Mesendoderm (in vitro differentiated cells): Measurements from ENCODE around the gene KLHL40.

Experiments
- DNase-seq: peaks from one replicate; pipeline ENCODE4 v3.0.0; 2013
- H2AK5ac ChIP-seq: 2 replicates; pipeline ENCODE4 v1.6.1; 2013; ENCODE audit warnings: low read length, inconsistent platforms
- H2BK120ac ChIP-seq: 2 replicates; pipeline ENCODE4 v1.6.1; 2013; ENCODE audit warnings: low read depth, mild to moderate bottlenecking, low read length, moderate library complexity, mixed read lengths
- H2BK15ac ChIP-seq: replicated peaks from 2 replicates; pipeline ENCODE4 v1.6.1; 2013; ENCODE audit warnings: low read depth, mild to moderate bottlenecking, moderate library complexity
- H2BK5ac ChIP-seq: 2 replicates; pipeline ENCODE4 v1.6.1; 2013; ENCODE audit warnings: low read length, inconsistent platforms
- H3K18ac ChIP-seq: 2 replicates; pipeline ENCODE4 v1.6.1; 2013; ENCODE audit warnings: mild to moderate bottlenecking, low read length, mixed read lengths
- H3K23ac ChIP-seq: one replicate; pipeline ENCODE4 v1.6.1; 2013; ENCODE audit warnings: low read length
- H3K27ac ChIP-seq: 2 replicates; pipeline ENCODE4 v1.5.1; 2013; ENCODE audit warnings: low read depth, mild to moderate bottlenecking, inconsistent platforms, low read length, moderate library complexity
- H3K27me3 ChIP-seq: 2 replicates; pipeline ENCODE4 v1.6.1; 2013; ENCODE audit warnings: low read length, control low read depth, mild to moderate bottlenecking, inconsistent platforms; ENCODE audit not compliant: insufficient read depth, poor library complexity
- H3K36me3 ChIP-seq: 2 replicates; pipeline ENCODE4 v1.6.1; 2013; ENCODE audit warnings: low read length, inconsistent platforms; ENCODE audit not compliant: control insufficient read depth, insufficient read depth
- H3K4ac ChIP-seq: one replicate; pipeline ENCODE4 v1.6.1; 2013; ENCODE audit warnings: low read depth, mild to moderate bottlenecking, low read length, moderate library complexity
- H3K4me1 ChIP-seq: 2 replicates; pipeline ENCODE4 v1.6.1; 2013; ENCODE audit warnings: low read depth, low read length, inconsistent platforms; ENCODE audit not compliant: control insufficient read depth
- H3K4me2 ChIP-seq: 2 replicates; pipeline ENCODE4 v1.6.1; 2013; ENCODE audit warnings: low read length
- H3K4me3 ChIP-seq: 2 replicates; pipeline ENCODE4 v1.5.1; 2013; ENCODE audit warnings: mild to moderate bottlenecking, low read length
- H3K56ac ChIP-seq: one replicate; pipeline ENCODE4 v1.6.1; 2013; ENCODE audit warnings: low read length
- H3K79me1 ChIP-seq: 2 replicates; pipeline ENCODE4 v1.6.1; 2013; ENCODE audit warnings: low read length, inconsistent platforms
- H3K79me2 ChIP-seq: 2 replicates; pipeline ENCODE4 v1.6.1; 2013; ENCODE audit warnings: mild to moderate bottlenecking, low read length; ENCODE audit not compliant: control insufficient read depth, insufficient read depth
- H3K9ac ChIP-seq: 2 replicates; pipeline ENCODE4 v1.6.1; 2013; ENCODE audit warnings: low read length, inconsistent platforms
- H4K5ac ChIP-seq: one replicate; pipeline ENCODE4 v1.6.1; 2013; ENCODE audit warnings: low read length
- H4K8ac ChIP-seq: one replicate; pipeline ENCODE4 v1.6.1; 2013; ENCODE audit warnings: low read depth, mild to moderate bottlenecking, control low read depth, low read length, moderate library complexity
- WGBS: extraction: QIAGEN DNeasy Blood & Tissue Kit; methylation state at CpG from one replicate; pipeline ENCODE4 v1.1.7; 2013; ENCODE audit warnings: low lambda C conversion rate, missing lambda C conversion rate; ENCODE audit not compliant: insufficient coverage; ENCODE audit errors: extremely low coverage; 5-methylcytosine and 5-hydroxymethylcytosine counted together

Gene KLHL40

DNA sequence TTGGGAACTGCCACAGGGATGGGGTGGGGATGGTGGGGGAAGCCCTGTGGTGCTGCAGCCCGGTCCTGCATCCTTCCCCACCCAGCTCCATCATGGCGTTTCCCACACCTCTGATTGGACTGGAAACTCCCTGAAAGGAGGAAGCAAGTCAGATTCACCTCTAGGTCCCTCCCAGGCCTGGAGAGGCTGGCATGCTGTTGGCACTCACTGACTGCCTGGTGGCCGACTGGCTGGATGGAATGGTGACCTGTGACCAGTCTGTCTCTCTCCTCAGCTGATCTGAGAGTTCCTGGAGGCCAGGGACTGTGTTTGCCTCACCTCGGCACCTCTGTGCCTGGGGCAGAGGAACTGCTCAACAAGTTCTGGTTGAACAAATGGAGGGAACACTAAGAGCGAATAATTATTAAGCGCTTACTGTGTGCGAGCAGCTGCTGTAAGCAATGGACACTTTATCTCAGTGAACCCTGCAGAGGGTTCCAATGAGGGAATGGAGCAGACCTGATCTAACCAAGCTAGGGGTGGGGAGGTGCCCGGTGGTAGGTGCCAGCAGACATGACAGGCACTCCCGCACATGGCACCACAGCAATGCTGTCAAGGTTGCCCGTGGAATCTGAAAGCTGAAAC lies 20.7 kb downstream of the KLHL40 start:
- Histone ChIP-seq H3K4me1 (no peaks in the 10 kb centered on the region), H2BK120ac (no peak overlapping the region), H3K4ac (no peak overlapping the region), H2AK5ac (no peak overlapping the region), H2BK15ac (no peak overlapping the region), H3K79me1 (no peaks in the 10 kb centered on the region), H3K4me2 (no peak overlapping the region), H3K4me3 (no peak overlapping the region), H3K9ac (no peak overlapping the region), H3K27me3 (no peaks in the 10 kb centered on the region), H3K27ac (no peak overlapping the region), H3K23ac (no peak overlapping the region), H4K8ac (no peak overlapping the region), H3K79me2 (no peaks in the 10 kb centered on the region), H3K18ac (no peak overlapping the region), H2BK5ac (no peak overlapping the region), H3K56ac (no peak overlapping the region), H3K36me3 (no peaks in the 10 kb centered on the region), H4K5ac (no peak overlapping the region)
- WGBS, result no CpG with 5 or more reads among the region's 10 CpGs
- no peak for DNase-seq

DNA sequence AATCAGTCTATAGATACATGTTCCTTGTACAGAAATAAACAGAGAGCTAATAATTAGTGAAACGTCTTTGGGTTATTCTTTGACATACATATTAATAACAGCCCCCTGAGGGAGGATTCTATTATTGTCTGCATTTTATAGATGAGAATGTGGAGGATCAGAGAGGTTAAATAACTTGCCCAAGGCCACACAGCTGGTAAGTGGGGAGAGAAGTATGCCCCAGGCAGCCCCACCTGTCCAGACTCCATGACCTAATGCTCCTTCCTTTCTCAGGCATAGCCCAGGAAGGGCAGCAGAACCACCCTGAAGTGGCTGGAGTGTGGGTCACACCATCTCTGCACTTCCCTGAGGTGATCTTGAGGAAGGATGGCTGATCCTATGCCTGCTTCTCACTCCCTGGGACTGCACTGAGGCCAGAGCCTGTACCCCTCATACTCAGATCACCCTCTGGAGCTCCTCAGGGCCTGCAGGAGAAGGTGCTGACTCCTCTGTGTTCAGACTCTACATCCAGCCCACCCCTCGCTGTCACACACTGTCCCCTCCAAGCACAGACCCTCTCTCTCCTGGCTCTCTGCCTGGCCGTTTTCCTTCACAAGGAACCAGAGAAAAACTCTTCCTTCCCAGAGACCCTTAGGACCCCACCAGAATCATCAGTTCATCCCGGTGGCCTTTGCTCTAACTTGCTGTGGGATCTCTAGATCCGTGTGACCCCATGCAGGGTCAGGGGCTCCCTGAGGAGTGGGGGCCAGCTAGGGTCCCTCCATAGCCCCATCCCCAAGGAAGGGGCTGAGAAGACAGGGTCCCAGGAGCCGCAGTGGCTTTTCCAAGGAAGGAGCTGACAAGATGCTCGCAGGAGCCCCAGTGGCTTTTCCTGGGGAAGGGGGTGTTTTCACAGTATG lies 21.6 kb downstream of the KLHL40 start:
- no peak overlapping the region for H3K27ac ChIP-seq
- no peak overlapping the region for H2AK5ac ChIP-seq
- no peak overlapping the region for H4K8ac ChIP-seq
- H4K5ac ChIP-seq, result no peak overlapping the region
- DNase-seq, result no peak
- no peaks in the 10 kb centered on the region for H3K79me2 ChIP-seq
- H3K56ac ChIP-seq, result no peak overlapping the region
- no peaks in the 10 kb centered on the region for H3K27me3 ChIP-seq
- no peak overlapping the region for H3K23ac ChIP-seq
- H3K9ac ChIP-seq, result no peak overlapping the region
- no peak overlapping the region for H3K18ac ChIP-seq
- no peak overlapping the region for H2BK120ac ChIP-seq
- no peaks in the 10 kb centered on the region for H3K4me1 ChIP-seq
- no peak overlapping the region for H3K4me3 ChIP-seq
- H2BK5ac ChIP-seq, result no peak overlapping the region
- no peaks in the 10 kb centered on the region for H3K79me1 ChIP-seq
- no peak overlapping the region for H3K4ac ChIP-seq
- H3K4me2 ChIP-seq, result no peak overlapping the region
- WGBS, result no CpG with 5 or more reads among the region's 7 CpGs
- no peaks in the 10 kb centered on the region for H3K36me3 ChIP-seq
- no peak overlapping the region for H2BK15ac ChIP-seq

DNA sequence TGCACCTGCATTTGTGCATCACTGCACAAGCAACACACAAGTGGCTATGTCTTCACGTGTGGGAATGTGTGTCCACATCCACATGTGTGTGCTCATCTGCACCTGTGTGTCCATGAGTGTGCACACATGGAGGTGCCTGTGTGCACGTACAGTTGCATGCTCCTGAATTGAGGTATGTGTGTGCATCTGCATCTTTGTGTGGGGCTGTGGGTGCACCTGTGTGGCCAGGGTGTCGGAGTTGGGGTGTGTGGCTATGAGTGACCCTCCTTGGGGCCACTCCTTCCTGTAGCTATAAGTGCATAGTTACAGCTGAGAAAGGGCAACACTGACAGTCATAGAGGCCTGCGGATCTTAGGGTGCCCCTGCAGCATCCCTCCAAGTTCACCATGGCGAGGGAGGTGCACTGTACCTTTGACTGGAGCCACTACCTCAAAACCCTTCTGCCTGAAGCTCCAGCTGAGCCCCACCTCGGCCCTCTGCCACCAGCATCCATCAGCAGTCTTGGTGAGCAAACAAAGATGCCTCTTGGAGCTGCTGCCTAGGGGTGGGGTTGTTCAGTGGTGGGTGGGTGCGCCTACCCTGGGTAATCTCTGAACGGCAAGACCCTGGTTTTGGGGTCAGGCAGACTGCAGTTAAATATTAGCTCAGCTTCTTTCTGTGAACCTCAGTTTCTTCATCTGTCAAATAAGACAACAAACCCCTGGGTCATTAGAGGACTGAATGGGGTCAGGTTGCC lies 22.5 kb downstream of the KLHL40 start:
- no peak for DNase-seq
- H3K4me1 ChIP-seq, result no peaks in the 10 kb centered on the region
- H3K4me3 ChIP-seq, result no peak overlapping the region
- H3K23ac ChIP-seq, result no peak overlapping the region
- no peak overlapping the region for H3K9ac ChIP-seq
- no peak overlapping the region for H4K5ac ChIP-seq
- no peaks in the 10 kb centered on the region for H3K79me1 ChIP-seq
- H3K4me2 ChIP-seq, result no peak overlapping the region
- WGBS, result no CpG with 5 or more reads among the region's 8 CpGs
- no peaks in the 10 kb centered on the region for H3K36me3 ChIP-seq
- H2BK5ac ChIP-seq, result no peak overlapping the region
- H3K27me3 ChIP-seq, result no peaks in the 10 kb centered on the region
- H3K79me2 ChIP-seq, result no peaks in the 10 kb centered on the region
- H3K18ac ChIP-seq, result no peak overlapping the region
- no peak overlapping the region for H2BK15ac ChIP-seq
- no peak overlapping the region for H2BK120ac ChIP-seq
- H2AK5ac ChIP-seq, result no peak overlapping the region
- no peak overlapping the region for H3K27ac ChIP-seq
- no peak overlapping the region for H3K4ac ChIP-seq
- no peak overlapping the region for H3K56ac ChIP-seq
- H4K8ac ChIP-seq, result no peak overlapping the region

GRCh38 chr3:42708611-42709151 lies 23.3 kb downstream of the KLHL40 start:
- Histone ChIP-seq H3K56ac (no peak overlapping the region), H3K9ac (no peak overlapping the region), H2AK5ac (no peak overlapping the region), H2BK120ac (no peak overlapping the region), H2BK5ac (no peak overlapping the region), H3K4me3 (no peak overlapping the region), H2BK15ac (no peak overlapping the region), H3K79me2 (no peaks in the 10 kb centered on the region), H3K4me2 (no peak overlapping the region), H3K23ac (no peak overlapping the region), H3K4ac (no peak overlapping the region), H3K4me1 (no peaks in the 10 kb centered on the region), H4K5ac (no peak overlapping the region), H3K79me1 (no peaks in the 10 kb centered on the region), H3K27ac (no peak overlapping the region), H3K27me3 (no peaks in the 10 kb centered on the region), H3K18ac (no peak overlapping the region), H3K36me3 (no peaks in the 10 kb centered on the region), H4K8ac (no peak overlapping the region)
- DNase-seq, result no peak
- WGBS, result no CpG with 5 or more reads among the region's 10 CpGs

DNA sequence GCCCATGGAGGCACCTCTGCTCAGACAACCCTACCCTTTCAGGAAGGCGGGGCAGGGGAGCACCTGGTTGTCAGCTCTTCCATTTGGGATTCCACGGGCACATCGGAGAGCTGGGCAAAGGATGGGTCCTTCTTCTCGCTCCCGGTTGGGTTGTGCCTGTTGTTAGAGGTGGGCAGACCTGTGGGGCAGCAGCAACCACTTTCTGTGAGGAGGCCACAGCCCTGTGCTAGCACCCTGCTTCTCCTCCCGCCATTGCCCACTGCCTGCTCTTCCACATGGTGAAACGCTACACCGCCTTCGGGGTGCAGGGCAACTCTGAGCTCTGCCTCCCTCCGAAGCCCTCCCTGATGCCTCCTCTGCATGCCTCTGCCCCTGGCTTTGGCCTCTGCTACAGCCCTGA lies 24.3 kb downstream of the KLHL40 start:
- no peak overlapping the region for H3K18ac ChIP-seq
- no peak overlapping the region for H2BK5ac ChIP-seq
- H2BK15ac ChIP-seq, result no peak overlapping the region
- H3K36me3 ChIP-seq, result no peaks in the 10 kb centered on the region
- DNase-seq, result no peak
- H3K79me1 ChIP-seq, result no peaks in the 10 kb centered on the region
- H3K4me3 ChIP-seq, result no peak overlapping the region
- no peaks in the 10 kb centered on the region for H3K4me1 ChIP-seq
- H3K27me3 ChIP-seq, result no peaks in the 10 kb centered on the region
- no peak overlapping the region for H3K9ac ChIP-seq
- no CpG with 5 or more reads among the region's 10 CpGs for WGBS
- H3K79me2 ChIP-seq, result no peaks in the 10 kb centered on the region
- H3K56ac ChIP-seq, result no peak overlapping the region
- no peak overlapping the region for H2BK120ac ChIP-seq
- H3K23ac ChIP-seq, result no peak overlapping the region
- H4K8ac ChIP-seq, result no peak overlapping the region
- no peak overlapping the region for H3K4me2 ChIP-seq
- H2AK5ac ChIP-seq, result no peak overlapping the region
- H4K5ac ChIP-seq, result no peak overlapping the region
- no peak overlapping the region for H3K27ac ChIP-seq
- no peak overlapping the region for H3K4ac ChIP-seq
